Caco-2 (cell line): Measurements from ENCODE around the gene DMAC2L. TPM values are rescaled to one million over a fixed set of nuclear protein-coding genes. Genes with fewer than 3 reads are reported as not detected.

ENCODE experiments used
- BruUV-seq: library from RNA; stranded (reverse); fragments of 400-500 nt; replicated peaks from 2 replicates; lab custom pipeline; 2021; lab: Mats Ljungman, UMichigan
- CTCF ChIA-PET: fragments of 300-600 bp; sonication (Branson Sonifier 250); formaldehyde crosslinking; loops from one replicate; lab custom pipeline; 2022; ENCODE audit warnings: antibody characterized with exemption; lab: Charles Lee
- POLR2A ChIA-PET: fragments of 300-600 bp; sonication (Branson Sonifier 250); formaldehyde crosslinking; loops from one replicate; lab custom pipeline; 2022; ENCODE audit warnings: antibody characterized with exemption; lab: Charles Lee
- DNase-seq, 2 experiments: peaks; one replicate each; pipeline versions ENCODE4 v3.0.0 to v3.0.0-alpha.2; 2020 to 2022
- H3K27me3 ChIP-seq: replicated peaks from 2 replicates; pipeline ENCODE4 v1.6.0; 2011; ENCODE audit warnings: low read length; ENCODE audit not compliant: control insufficient read depth, insufficient read depth
- H3K36me3 ChIP-seq: 2 replicates; pipeline ENCODE4 v1.5.1; 2011; ENCODE audit warnings: low read length; ENCODE audit not compliant: control insufficient read depth, insufficient read depth
- H3K4me1 ChIP-seq: fragments of 250-450 bp; sonication (Bioruptor Pico); 2 replicates; pipeline ENCODE4 v1.5.1; 2020; ENCODE audit warnings: mild to moderate bottlenecking
- H3K4me3 ChIP-seq: 2 replicates; pipeline ENCODE4 v1.5.1; 2011; ENCODE audit warnings: low read depth, mild to moderate bottlenecking, control low read depth, low read length
- H3K9me3 ChIP-seq: fragments of 250-450 bp; sonication (Bioruptor Pico); 2 replicates; pipeline ENCODE4 v1.5.1; 2020; ENCODE audit warnings: mild to moderate bottlenecking, moderate library complexity
- H3K27ac Mint-ChIP-seq: one replicate; pipeline ENCODE4 v1.8.0; 2022; ENCODE audit warnings: mixed read lengths; ENCODE audit not compliant: unreplicated experiment
- H3K27me3 Mint-ChIP-seq: one replicate; pipeline ENCODE4 v1.8.0; 2022; ENCODE audit warnings: mixed read lengths; ENCODE audit not compliant: insufficient read depth, unreplicated experiment
- H3K36me3 Mint-ChIP-seq: one replicate; pipeline ENCODE4 v1.8.0; 2022; ENCODE audit warnings: mild to moderate bottlenecking, mixed read lengths; ENCODE audit not compliant: insufficient read depth, unreplicated experiment
- H3K4me1 Mint-ChIP-seq: one replicate; pipeline ENCODE4 v1.8.0; 2022; ENCODE audit warnings: low read depth, mixed read lengths; ENCODE audit not compliant: unreplicated experiment
- H3K4me3 Mint-ChIP-seq: one replicate; pipeline ENCODE4 v1.8.0; 2022; ENCODE audit warnings: mild to moderate bottlenecking, moderate library complexity, mixed read lengths; ENCODE audit not compliant: unreplicated experiment
- H3K9me3 Mint-ChIP-seq: one replicate; pipeline ENCODE4 v1.8.0; 2022; ENCODE audit warnings: mixed read lengths; ENCODE audit not compliant: unreplicated experiment
- intact Hi-C: fragments of 100-400 bp; cut with micrococcal nuclease; formaldehyde crosslinking; loops from one replicate; pipeline ENCODE4 v1.10.0; 2022; ENCODE audit not compliant: unreplicated experiment
- total RNA-seq: library from RNA; stranded (reverse); gene quantifications from 2 replicates; pipeline ENCODE4 v1.2.3, GENCODE V29; 2022
- TF ChIP-seq, protein P1 (sequence below), 2 experiments: fragments of 200-600 bp in 1 of 2; IDR thresholded peaks; 1 replicate in 1 of 2; 2 replicates in 1 of 2; pipeline versions ENCODE4 v1.5.1 to v1.8.0; 2011 to 2022; ENCODE audit warnings: antibody characterized with exemption in 1 of 2, control low read depth in 1 of 2, inconsistent platforms in 1 of 2, low read depth in 1 of 2, low read length in 1 of 2, mild to moderate bottlenecking in 1 of 2, moderate library complexity in 1 of 2; ENCODE audit not compliant: insufficient read depth in 1 of 2, severe bottlenecking in 1 of 2, unreplicated experiment in 1 of 2

The DMAC2L gene
- total RNA-seq, 1 experiment from 2014 or later, result 27.6 TPM

DNA sequence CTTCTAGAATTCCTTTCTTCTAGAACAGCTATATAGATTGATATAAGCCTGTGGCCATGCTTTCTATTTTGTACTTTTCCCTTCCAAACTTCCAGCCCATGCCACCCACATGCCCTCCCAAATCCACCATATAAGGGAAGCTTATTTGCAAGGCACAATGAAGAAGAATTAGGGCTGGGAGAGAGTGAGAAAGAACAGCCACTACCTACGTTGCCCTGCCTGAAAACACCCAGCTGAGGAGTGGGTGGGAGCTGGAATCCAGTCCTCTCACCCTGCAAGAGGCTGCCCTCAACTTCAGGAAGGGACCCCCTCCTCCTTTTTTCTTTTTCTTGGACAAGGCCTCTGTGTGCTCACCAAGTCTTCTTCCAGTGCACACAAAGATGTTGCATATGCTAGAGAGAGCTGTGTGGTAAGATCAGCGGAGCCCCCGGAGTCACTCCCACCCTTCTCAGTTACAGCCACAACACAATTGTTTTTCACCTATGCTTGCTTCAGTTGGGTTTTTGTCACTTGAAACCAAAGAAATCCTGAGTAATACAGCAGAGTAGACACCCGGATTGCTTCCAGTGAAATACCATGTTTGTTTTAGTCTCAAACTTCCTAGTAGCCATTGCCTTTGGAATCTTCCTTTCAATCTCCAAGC is 45.8 kb downstream of the DMAC2L start:
- intact Hi-C loops, result no loop called here
- no peak overlapping the region for H3K4me3 Mint-ChIP-seq
- no peak overlapping the region for H3K27ac Mint-ChIP-seq
- Histone ChIP-seq H3K9me3 (no peaks in the 10 kb centered on the region), H3K36me3 (no peaks in the 10 kb centered on the region), H3K27me3 (no peaks in the 10 kb centered on the region), H3K4me1 (no peaks in the 10 kb centered on the region), H3K4me3 (no peak overlapping the region)
- TF ChIP-seq, protein P1, sequence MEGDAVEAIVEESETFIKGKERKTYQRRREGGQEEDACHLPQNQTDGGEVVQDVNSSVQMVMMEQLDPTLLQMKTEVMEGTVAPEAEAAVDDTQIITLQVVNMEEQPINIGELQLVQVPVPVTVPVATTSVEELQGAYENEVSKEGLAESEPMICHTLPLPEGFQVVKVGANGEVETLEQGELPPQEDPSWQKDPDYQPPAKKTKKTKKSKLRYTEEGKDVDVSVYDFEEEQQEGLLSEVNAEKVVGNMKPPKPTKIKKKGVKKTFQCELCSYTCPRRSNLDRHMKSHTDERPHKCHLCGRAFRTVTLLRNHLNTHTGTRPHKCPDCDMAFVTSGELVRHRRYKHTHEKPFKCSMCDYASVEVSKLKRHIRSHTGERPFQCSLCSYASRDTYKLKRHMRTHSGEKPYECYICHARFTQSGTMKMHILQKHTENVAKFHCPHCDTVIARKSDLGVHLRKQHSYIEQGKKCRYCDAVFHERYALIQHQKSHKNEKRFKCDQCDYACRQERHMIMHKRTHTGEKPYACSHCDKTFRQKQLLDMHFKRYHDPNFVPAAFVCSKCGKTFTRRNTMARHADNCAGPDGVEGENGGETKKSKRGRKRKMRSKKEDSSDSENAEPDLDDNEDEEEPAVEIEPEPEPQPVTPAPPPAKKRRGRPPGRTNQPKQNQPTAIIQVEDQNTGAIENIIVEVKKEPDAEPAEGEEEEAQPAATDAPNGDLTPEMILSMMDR (IDR thresholded peaks at IDR 0.05; ENCODE audit: insufficient read depth in 1 of 2, low read depth in 1 of 2, low read length in 1 of 2, severe bottlenecking in 1 of 2, unreplicated experiment in 1 of 2), result no peak
- CTCF ChIA-PET, result no interaction called here
- H3K4me1 Mint-ChIP-seq, result peaks cover 7% of the 10 kb centered on the region
- no peaks in the 10 kb centered on the region for H3K36me3 Mint-ChIP-seq
- H3K9me3 Mint-ChIP-seq, result no peaks in the 10 kb centered on the region
- DNase-seq, result no peak
- POLR2A ChIA-PET, result no interaction called here
- no peaks in the 10 kb centered on the region for H3K27me3 Mint-ChIP-seq
- BruUV-seq, result no TSS peak

DNA sequence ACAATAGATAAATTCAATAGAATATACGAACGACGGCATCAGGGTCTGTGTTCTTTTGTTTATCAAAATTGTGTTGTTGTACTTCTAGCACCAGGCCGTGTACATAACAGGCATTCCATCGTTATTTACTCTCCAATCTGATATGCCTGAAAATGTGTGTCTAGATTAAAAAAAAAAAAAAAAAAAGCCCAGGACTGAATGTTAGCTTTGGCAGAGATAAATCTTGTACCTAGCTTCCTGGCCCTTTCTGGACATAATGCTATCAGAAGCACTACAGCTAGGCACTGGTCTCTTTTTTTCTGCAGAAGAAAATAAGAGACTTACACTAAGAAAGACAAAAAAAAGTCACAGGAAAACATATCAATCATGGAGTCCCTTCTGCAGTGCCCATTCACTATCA is 47.5 kb downstream of the DMAC2L start:
- H3K27ac Mint-ChIP-seq, result no peak overlapping the region
- no TSS peak for BruUV-seq
- H3K27me3 Mint-ChIP-seq, result no peaks in the 10 kb centered on the region
- Histone ChIP-seq H3K4me3 (no peak overlapping the region), H3K27me3 (no peaks in the 10 kb centered on the region), H3K36me3 (no peaks in the 10 kb centered on the region), H3K4me1 (peaks cover 3% of the 10 kb centered on the region), H3K9me3 (no peaks in the 10 kb centered on the region)
- CTCF ChIA-PET, result no interaction called here
- H3K36me3 Mint-ChIP-seq, result no peaks in the 10 kb centered on the region
- no peak overlapping the region for H3K4me3 Mint-ChIP-seq
- intact Hi-C loops, result no loop called here
- POLR2A ChIA-PET, result no interaction called here
- TF ChIP-seq, protein P1 (IDR thresholded peaks at IDR 0.05; ENCODE audit: insufficient read depth in 1 of 2, low read depth in 1 of 2, low read length in 1 of 2, severe bottlenecking in 1 of 2, unreplicated experiment in 1 of 2), result no peak
- no peaks in the 10 kb centered on the region for H3K9me3 Mint-ChIP-seq
- H3K4me1 Mint-ChIP-seq, result peaks cover 14% of the 10 kb centered on the region
- DNase-seq, result no peak

DNA sequence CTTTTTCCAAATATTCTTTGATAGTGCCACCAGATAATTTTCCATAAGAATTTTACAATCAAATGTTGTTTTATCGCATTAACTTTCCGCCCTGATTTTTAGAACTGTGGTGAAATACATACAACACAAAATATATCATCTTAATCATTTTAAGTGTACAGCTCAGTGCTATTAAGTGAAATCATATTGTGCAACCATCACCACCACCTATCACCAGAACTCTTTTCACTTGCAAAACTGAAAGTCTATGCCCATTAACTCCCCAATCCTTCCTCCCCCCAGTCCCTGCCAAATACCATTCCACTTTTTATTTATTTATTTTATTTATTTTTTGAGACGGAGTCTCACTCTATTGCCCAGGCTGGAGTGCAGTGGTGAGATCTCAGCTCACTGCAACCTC is 48.0 kb downstream of the DMAC2L start:
- no peaks in the 10 kb centered on the region for H3K9me3 Mint-ChIP-seq
- ChIA-PET CTCF (no interaction called here), POLR2A (no interaction called here)
- no peak overlapping the region for H3K27ac Mint-ChIP-seq
- no peak for DNase-seq
- no peaks in the 10 kb centered on the region for H3K36me3 Mint-ChIP-seq
- Histone ChIP-seq H3K36me3 (no peaks in the 10 kb centered on the region), H3K27me3 (no peaks in the 10 kb centered on the region), H3K9me3 (no peaks in the 10 kb centered on the region), H3K4me1 (peaks cover 8% of the 10 kb centered on the region), H3K4me3 (no peak overlapping the region)
- H3K4me1 Mint-ChIP-seq, result peaks cover 14% of the 10 kb centered on the region
- H3K27me3 Mint-ChIP-seq, result no peaks in the 10 kb centered on the region
- TF ChIP-seq, protein P1 (IDR thresholded peaks at IDR 0.05; ENCODE audit: insufficient read depth in 1 of 2, low read depth in 1 of 2, low read length in 1 of 2, severe bottlenecking in 1 of 2, unreplicated experiment in 1 of 2), result no peak
- BruUV-seq, result no TSS peak
- H3K4me3 Mint-ChIP-seq, result no peak overlapping the region
- intact Hi-C loops, result no loop called here
